Panc1 (cell line): ENCODE results near the gene ZC3H10. TPM values are rescaled to one million over a fixed set of nuclear protein-coding genes. Genes with fewer than 3 reads are reported as not detected.

Source experiments
- ATAC-seq: fragments of 200-7000 bp; cut with Tn5 transposase; 2 replicates; pipeline ENCODE4 v1.9.1; 2020; ENCODE audit warnings: mild to moderate bottlenecking, moderate library complexity
- BruUV-seq: library from RNA; stranded (reverse); fragments of 400-500 nt; replicated peaks from 2 replicates; lab custom pipeline; 2021; lab: Mats Ljungman, UMichigan
- CTCF ChIA-PET: fragments of 300-600 bp; sonication (Branson Sonifier 250); formaldehyde crosslinking; loops from one replicate; lab custom pipeline; 2022; ENCODE audit warnings: antibody characterized with exemption; lab: Charles Lee
- POLR2A ChIA-PET: fragments of 300-600 bp; sonication (Branson Sonifier 250); formaldehyde crosslinking; loops from one replicate; lab custom pipeline; 2022; ENCODE audit warnings: antibody characterized with exemption; lab: Charles Lee
- DNase-seq: peaks from one replicate; pipeline ENCODE4 v3.0.0-alpha.2; 2010; ENCODE audit warnings: low read depth, low spot score
- H3K27ac ChIP-seq: 2 replicates; pipeline ENCODE4 v1.5.1; 2011; ENCODE audit warnings: mild to moderate bottlenecking, low read length, inconsistent platforms
- H3K27me3 ChIP-seq: fragments of 200-500 bp; sonication (Bioruptor generic); 2 replicates; pipeline ENCODE4 v1.6.0; 2014; ENCODE audit warnings: low read length, inconsistent platforms; ENCODE audit not compliant: control insufficient read depth, insufficient read depth
- H3K36me3 ChIP-seq: fragments of 200-500 bp; sonication (Bioruptor generic); 2 replicates; pipeline ENCODE4 v1.5.1; 2014; ENCODE audit warnings: inconsistent platforms, mild to moderate bottlenecking, low read length, moderate library complexity; ENCODE audit not compliant: control insufficient read depth, insufficient read depth
- H3K4me1 ChIP-seq: 2 replicates; pipeline ENCODE4 v1.5.1; 2011; ENCODE audit warnings: inconsistent platforms, mild to moderate bottlenecking, low read length, moderate library complexity; ENCODE audit not compliant: control insufficient read depth, insufficient read depth
- H3K4me3 ChIP-seq, 2 experiments: 2 replicates each; pipeline ENCODE4 v1.5.1; 2011 to 2012; ENCODE audit warnings: low read depth in 2 of 2, low read length in 2 of 2, mild to moderate bottlenecking in 2 of 2, inconsistent platforms in 1 of 2, moderate library complexity in 1 of 2
- H3K9me3 ChIP-seq: fragments of 200-500 bp; sonication (Bioruptor generic); 2 replicates; pipeline ENCODE4 v1.5.1; 2014; ENCODE audit warnings: low read depth, mild to moderate bottlenecking, inconsistent platforms, low read length, moderate library complexity; ENCODE audit not compliant: control insufficient read depth, insufficient read depth
- CTCF ChIP-seq: fragments of 450-650 bp; IDR thresholded peaks from 2 replicates; pipeline ENCODE4 v1.5.1; 2017; ENCODE audit warnings: mild to moderate bottlenecking
- POLR2AphosphoS5 ChIP-seq: IDR thresholded peaks from 2 replicates; pipeline ENCODE4 v1.6.1; 2012; ENCODE audit warnings: mild to moderate bottlenecking, low read depth, low read length, moderate library complexity
- REST ChIP-seq, 2 experiments: IDR thresholded peaks; 2 replicates each; pipeline ENCODE4 v1.6.1; 2011 to 2012; ENCODE audit warnings: low read depth in 2 of 2, control low read depth in 1 of 2, low read length in 1 of 2, mild to moderate bottlenecking in 1 of 2, moderate library complexity in 1 of 2; ENCODE audit not compliant: insufficient read depth in 1 of 2
- SIN3A ChIP-seq: IDR thresholded peaks from 2 replicates; pipeline ENCODE4 v1.6.1; 2012; ENCODE audit warnings: low read depth, mild to moderate bottlenecking, low read length, moderate library complexity, borderline replicate concordance; ENCODE audit not compliant: insufficient read depth
- TCF7L2 ChIP-seq: IDR thresholded peaks from 2 replicates; pipeline ENCODE4 v1.6.1; 2011; ENCODE audit warnings: mild to moderate bottlenecking, low read depth, low read length, inconsistent platforms
- in situ Hi-C: cut with HindIII; loops from 2 replicates; pipeline ENCODE4 v1.10.0; 2016; ENCODE audit warnings: low sequenced_read_pairs, low pct_unique_long_range_greater_than_20kb
- intact Hi-C: fragments of 100-400 bp; cut with micrococcal nuclease; formaldehyde crosslinking; loops from one replicate; pipeline ENCODE4 v1.10.0; 2022; ENCODE audit not compliant: unreplicated experiment
- total RNA-seq: library from RNA; stranded (reverse); gene quantifications from one replicate; pipeline ENCODE4 v1.2.1, GENCODE V29; 2021; ENCODE audit not compliant: unreplicated experiment

Gene ZC3H10
- total RNA-seq, 1 experiment from 2014 or later, result 6.0 TPM

GRCh38 chr12:56078931-56079722 lies 38.9 kb upstream of the ZC3H10 start:
- Histone ChIP-seq H3K27me3 (no peaks in the 10 kb centered on the region), H3K4me3 (peak overlapping the region; percentile 58 to 84), H3K9me3 (no peaks in the 10 kb centered on the region), H3K27ac (peak overlapping the region; percentile 82), H3K36me3 (no peaks in the 10 kb centered on the region; the same call in 1 of the 2 replicates), H3K4me1 (peaks cover 6% of the 10 kb centered on the region)
- in situ Hi-C loops, result no loop called here
- no TSS peak for BruUV-seq
- ChIA-PET CTCF (no interaction called here), POLR2A (interaction anchor here (0.5 to 0.6 kb wide), 2 partner anchors 29 to 100 kb away, joined by 3 to 4 read pairs; no protein-coding TSS in a partner anchor)
- ATAC-seq (peak; percentile 95), DNase-seq (peak; percentile 83)
- no peak for TF ChIP-seq TCF7L2
- TF ChIP-seq CTCF, result peak; percentile 96
- TF ChIP-seq REST (IDR thresholded peaks at IDR 0.05; ENCODE audit: insufficient read depth in 1 of 2, low read depth in 2 of 2, low read length in 1 of 2), result no peak
- TF ChIP-seq POLR2AphosphoS5, result 0 out of 2 replicates have a peak, but pooled peaks have one; percentile 44
- peak; percentile 37; the same call in 1 of the 2 replicates for TF ChIP-seq SIN3A
- intact Hi-C loops, result no loop called here

GRCh38 chr12:56079723-56080555 lies 38.1 kb upstream of the ZC3H10 start, which contains the start of gene ERBB3:
ERBB3 (plus strand) TSS chr12:56080165; CDS start chr12:56080301, 136 bp downstream.
- no peak for TF ChIP-seq REST (IDR thresholded peaks at IDR 0.05; ENCODE audit: insufficient read depth in 1 of 2, low read depth in 2 of 2, low read length in 1 of 2)
- TF ChIP-seq POLR2AphosphoS5, result no peak
- no peak for TF ChIP-seq SIN3A
- no peak for TF ChIP-seq CTCF
- no peak for TF ChIP-seq TCF7L2
- Histone ChIP-seq H3K4me3 (peak within 1 kb of the TSS; percentile 58 to 84), H3K36me3 (no peaks in the 10 kb centered on the region; the same call in 1 of the 2 replicates), H3K27ac (peak within 1 kb of the TSS; percentile 82), H3K9me3 (no peaks in the 10 kb centered on the region), H3K27me3 (no peaks in the 10 kb centered on the region), H3K4me1 (peaks cover 6% of the 10 kb centered on the region)
- peak; percentile 36 for DNase-seq
- BruUV-seq, result no TSS peak
- intact Hi-C loops (no loop called here), in situ Hi-C loops (no loop called here)
- ChIA-PET CTCF (no interaction called here), POLR2A (interaction anchor here (0.5 kb wide), 1 partner anchor 30 kb away, joined by 4 read pairs; no protein-coding TSS in a partner anchor)
- peak; percentile 69 for ATAC-seq
